Adrenal gland (tissue), 5 donors: ENCODE results near the gene ADORA2A.

Source experiments
- POLR2A ChIP-seq, 2 donors: fragments of 450-650 bp; IDR thresholded peaks; one replicate each; pipeline ENCODE4 v1.6.1; 2017; ENCODE audit warnings: antibody characterized with exemption in 2 of 2, mild to moderate bottlenecking in 2 of 2, moderate library complexity in 1 of 2
- TF ChIP-seq, protein P1 (sequence below), 6 experiments: fragments of 450-650 bp in 4 of 6; fragments of 200-600 bp in 2 of 6; sonication (generic) in 1 of 6; IDR thresholded peaks; 1 replicate in 5 of 6; 2 replicates in 1 of 6; pipeline versions ENCODE4 v1.5.1 to v1.8.0; 2016 to 2021; ENCODE audit warnings: antibody characterized with exemption in 6 of 6, mild to moderate bottlenecking in 2 of 6, moderate library complexity in 1 of 6
- donor health status: DM: no; HTN: no; CAD: no.

DNA sequence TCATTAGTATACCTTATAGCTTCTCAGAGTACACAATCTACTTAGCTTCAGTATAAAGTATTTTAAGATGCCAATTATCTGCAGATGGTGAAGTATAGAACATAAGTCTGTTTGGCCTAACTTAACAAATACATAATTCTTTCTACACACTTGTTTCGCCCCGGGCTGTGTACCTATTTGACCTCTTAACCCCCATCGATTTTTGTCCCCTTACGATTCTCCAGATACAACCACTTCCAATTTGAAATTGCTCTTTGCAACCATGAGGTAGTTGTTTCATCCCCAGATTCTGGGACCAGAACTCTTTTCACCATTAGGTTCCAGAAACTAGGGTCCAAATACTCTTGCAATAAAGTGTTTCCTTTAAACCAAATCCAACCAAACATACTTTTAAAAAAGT lies 57.8 kb downstream of the ADORA2A start:
- TF ChIP-seq, protein P1, sequence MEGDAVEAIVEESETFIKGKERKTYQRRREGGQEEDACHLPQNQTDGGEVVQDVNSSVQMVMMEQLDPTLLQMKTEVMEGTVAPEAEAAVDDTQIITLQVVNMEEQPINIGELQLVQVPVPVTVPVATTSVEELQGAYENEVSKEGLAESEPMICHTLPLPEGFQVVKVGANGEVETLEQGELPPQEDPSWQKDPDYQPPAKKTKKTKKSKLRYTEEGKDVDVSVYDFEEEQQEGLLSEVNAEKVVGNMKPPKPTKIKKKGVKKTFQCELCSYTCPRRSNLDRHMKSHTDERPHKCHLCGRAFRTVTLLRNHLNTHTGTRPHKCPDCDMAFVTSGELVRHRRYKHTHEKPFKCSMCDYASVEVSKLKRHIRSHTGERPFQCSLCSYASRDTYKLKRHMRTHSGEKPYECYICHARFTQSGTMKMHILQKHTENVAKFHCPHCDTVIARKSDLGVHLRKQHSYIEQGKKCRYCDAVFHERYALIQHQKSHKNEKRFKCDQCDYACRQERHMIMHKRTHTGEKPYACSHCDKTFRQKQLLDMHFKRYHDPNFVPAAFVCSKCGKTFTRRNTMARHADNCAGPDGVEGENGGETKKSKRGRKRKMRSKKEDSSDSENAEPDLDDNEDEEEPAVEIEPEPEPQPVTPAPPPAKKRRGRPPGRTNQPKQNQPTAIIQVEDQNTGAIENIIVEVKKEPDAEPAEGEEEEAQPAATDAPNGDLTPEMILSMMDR (IDR thresholded peaks at IDR 0.05): no peak
- no peak for TF ChIP-seq POLR2A (IDR thresholded peaks at IDR 0.05)
